Left renal pelvis (tissue), 4 donors: ENCODE measurements around the gene CCDC71. TPM values are rescaled to one million over a fixed set of nuclear protein-coding genes. Genes with fewer than 3 reads are reported as not detected.

Experiments used
- DNase-seq, 4 donors: peaks; one replicate each; pipeline ENCODE4 v3.0.0-alpha.2; 2013; ENCODE audit warnings: low read depth in 4 of 4, low spot score in 3 of 4
- polyA plus RNA-seq, 4 donors: library from polyadenylated mRNA; unstranded; fragments of 120-200 nt; gene quantifications; one replicate each; pipeline ENCODE4 v1.2.1, GENCODE V29; 2013; ENCODE audit not compliant: insufficient read length in 4 of 4

CCDC71 gene
- polyA plus RNA-seq, 4 donors = 22.0 to 24.8 (median 24.2) TPM

DNA sequence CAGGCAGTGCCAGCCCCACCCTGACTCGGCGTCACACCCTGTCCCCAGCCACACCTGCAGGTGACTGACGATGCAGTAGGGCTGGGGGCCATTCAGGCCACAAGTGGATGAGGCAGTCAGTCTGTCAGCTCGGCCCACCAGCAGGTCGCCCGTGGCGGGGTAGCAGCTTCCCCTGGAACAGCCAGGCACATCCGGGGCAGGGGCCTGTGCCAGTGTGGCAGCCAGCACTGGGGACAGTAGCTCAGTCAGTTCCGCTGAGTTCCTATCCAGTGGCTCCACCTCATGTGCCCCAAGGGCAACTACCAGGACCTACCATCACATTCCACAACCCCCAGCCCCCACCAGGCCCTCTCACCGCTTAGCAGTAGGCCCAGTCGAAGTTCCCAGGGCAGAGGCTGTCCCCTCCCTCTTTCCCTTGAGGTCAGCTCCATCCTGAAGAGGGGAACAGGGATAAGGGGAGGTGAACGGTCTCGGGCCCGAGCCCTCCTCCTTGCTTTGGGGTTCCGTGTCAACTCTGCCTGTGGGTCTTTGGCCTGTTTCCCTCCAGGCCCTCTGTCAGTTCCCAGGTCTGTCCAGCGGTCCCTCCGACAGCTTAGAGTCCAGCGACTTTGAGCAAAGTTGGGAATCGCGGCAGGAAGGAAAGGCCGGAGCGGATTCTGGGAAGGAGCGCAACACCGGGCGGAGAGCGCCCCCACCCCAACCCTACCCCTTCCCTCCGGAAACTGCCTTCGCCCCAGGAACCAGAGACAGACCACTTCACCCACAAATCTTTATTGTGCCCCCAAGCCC lies 33.5 kb downstream of the CCDC71 start, which contains the start of gene LAMB2:
Gene LAMB2 (minus strand): TSS at position 614 of the 789 bp plus-strand sequence. CDS start 183 bp downstream, at position 431.
- DNase-seq = peak; percentile 68 to 78 (median 72)

DNA sequence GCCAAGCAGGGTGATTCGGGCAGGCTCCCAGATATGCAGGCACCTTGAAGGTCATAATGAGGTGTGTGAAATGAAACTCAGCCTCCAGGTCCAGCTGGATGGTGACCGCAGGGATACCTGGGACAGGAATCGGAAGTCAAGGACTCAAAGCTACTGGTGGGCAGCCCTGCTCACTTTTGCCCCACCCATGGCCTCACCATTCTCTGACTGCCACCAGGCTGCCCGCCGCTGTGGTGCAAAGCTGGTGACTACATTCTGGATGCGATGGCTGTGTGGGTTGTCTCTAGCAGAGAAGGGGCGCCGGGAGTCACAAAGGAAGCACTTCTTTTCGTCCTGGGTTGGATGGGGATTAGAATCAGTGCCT lies 34.1 kb downstream of the CCDC71 start:
- no peak for DNase-seq

DNA sequence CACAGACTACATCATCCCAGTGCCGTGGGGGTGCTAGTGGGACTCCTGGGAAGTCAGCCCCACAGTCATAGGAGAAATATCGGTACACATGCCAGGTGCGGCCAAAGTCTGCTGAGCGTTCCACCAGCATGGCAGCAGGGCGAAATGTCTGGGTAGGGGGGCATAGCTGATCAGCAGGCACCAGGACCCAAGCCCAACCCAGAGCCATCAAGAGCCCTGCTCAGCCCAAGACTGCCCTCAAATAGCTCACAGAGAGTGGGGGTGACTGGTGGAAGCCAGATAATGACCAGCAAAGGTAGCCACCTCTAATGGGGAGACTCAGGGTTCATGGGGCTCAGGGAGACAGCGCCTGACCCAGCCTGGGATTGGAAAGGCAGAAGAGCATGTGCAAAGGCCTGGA lies 34.6 kb downstream of the CCDC71 start:
- DNase-seq = no peak

DNA sequence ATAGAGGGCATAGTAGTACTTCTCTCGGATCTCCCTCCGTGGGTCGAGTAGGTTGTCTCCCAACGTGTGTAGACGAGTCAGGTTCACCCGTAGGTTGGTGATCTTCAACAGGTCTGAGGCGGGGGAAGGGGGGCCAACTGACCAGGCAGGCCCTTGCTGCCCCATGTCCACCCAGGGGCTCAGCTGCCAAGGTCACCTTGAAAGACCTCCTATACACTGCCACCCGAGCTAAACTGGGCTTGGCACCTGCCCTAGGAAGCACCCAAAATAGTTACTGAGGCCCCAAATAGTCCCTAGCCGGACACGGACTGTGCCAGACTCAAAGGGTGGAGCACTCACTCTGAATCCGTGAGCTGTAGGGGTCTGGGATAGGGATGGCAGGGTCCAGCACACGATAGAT lies 35.1 kb downstream of the CCDC71 start:
- DNase-seq = no peak

DNA sequence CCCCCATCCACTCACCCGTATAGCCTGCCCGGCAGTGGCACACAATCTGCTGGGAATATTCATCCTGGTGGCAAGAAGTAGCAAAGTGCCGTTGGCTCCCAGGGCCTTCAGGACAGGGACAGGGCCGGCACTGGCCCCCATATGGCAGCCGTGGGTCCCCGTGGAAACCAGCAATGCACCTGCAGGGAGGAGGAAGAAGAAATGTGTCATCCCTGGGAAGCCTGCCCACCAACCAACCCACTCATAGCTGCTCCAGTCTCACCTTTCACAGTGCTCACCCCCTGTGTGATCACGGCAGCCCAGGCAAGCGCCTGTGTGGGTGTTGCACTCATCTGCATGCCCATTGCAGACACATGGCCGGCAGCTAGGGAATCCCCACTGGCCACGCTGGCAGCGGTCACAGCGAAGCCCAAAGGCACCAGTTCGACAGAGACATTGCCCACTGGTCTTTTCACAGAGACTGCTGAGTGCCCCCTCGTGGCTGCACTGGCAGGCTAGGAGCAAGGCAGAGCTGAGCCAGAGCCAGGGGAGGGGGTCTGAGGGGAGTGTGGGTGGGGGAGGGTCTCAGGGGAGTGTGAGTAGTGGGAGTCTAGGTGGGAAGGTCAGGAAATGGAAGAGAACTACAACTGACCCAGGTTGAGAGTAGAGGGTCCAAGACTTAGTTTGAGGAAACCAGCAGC lies 41.0 kb downstream of the CCDC71 start:
- DNase-seq = no peak

DNA sequence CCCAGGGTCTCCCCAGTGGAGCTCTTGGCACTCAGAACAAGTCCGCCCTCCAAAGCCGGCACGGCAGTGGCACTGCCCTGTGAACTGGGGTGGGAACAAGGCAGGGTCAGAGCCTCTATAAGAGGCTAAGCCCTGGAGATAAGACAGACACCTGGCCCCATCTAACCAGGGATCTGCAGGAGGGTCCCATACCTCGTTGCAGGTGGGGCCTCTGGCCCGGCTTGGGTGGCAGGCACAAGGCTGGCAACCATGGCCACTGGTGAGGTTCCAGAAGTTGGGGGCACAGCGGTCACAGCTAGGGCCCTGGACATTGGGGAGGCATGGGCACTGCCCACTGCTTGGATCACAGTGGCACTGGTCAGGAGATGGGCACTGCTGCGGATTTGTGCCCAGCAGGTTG lies 41.9 kb downstream of the CCDC71 start:
- no peak for DNase-seq

DNA sequence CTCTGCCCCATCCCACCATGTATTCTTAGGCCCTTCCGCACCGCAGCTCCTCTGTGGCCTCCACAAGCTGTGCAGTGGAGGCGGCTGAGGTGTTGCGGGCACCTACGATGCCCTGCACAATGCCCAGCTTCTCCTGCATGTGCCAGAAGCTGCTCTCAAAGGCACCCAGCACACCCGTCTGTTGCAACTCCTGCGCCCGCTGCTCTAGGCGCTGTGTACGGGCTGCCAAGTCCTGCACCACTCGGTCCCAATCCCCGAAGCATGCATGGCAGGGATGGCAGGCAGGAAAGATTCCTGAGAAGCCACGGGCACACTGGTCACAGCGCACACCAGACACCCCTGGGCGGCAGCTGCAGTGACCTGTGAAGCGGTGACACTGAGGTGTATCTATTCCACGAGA lies 42.4 kb downstream of the CCDC71 start:
- no peak for DNase-seq

DNA sequence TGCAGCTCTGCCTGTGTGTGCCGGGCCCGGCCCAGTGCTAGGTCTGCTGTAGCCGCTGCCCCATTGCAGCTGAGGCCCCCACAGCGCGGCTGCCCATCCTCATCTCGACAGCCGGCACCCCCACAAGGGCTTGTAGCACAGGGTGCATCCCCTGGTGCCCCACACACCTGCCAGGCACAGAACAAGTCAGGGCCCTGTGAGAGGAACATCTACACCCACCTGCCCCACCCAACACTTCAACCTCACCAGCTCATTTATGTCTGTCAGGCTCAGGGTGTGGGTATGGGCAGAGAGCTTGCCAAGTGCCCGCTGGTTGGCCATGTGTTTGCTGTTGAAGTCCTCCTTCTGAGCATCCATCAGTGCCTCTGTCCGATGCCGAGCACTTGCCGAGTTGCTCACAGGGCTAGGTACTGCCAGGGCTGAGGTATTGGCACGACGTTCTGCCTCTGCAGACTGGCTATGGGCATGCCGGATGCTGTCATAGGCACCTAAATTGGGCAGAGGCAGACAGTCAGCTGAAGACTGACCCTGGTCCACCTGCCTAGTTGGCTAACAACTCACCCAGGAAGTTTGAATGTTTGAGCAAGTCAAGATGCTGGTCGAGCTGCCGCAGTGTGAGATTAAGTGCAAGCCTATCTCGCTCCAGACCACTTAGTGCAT lies 43.1 kb downstream of the CCDC71 start:
- DNase-seq = no peak

DNA sequence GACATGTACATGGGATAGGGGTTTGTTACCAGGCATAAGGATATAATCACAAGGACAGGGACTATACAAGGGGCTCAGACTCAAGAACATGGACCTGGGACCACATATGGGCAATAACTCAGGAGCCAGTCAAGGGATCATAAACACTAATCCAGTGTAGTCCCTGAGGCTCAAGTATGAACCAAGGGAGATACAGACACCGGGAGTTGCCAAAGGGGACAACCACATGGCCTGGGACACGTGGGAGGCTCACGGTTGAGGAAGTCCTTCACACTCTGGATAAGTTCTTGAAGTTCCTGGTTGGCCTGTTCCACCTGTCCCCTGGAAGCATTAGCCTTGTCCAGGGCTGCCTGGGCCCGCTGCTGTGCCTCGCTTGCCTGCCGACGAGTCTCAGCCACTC lies 43.7 kb downstream of the CCDC71 start:
- DNase-seq = no peak

DNA sequence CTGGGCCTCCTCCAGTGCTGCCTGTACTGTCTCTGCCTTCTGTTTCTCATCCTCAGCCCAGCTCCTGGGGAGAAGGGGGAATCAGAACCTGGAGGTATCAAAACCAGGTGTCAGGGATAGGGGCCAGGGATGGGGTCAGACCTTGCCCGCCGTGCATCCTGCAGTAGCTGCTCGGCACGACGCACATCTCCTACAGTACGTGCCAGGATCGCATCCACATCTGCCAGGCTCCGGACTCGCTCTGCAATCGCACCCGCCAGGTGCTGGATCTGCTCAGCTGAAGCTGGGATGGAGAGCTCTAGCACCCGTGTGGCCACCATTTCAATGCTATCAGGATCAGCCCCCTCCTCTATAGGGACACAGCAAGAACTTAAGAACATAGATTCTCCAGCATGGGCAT lies 44.1 kb downstream of the CCDC71 start:
- DNase-seq = no peak

DNA sequence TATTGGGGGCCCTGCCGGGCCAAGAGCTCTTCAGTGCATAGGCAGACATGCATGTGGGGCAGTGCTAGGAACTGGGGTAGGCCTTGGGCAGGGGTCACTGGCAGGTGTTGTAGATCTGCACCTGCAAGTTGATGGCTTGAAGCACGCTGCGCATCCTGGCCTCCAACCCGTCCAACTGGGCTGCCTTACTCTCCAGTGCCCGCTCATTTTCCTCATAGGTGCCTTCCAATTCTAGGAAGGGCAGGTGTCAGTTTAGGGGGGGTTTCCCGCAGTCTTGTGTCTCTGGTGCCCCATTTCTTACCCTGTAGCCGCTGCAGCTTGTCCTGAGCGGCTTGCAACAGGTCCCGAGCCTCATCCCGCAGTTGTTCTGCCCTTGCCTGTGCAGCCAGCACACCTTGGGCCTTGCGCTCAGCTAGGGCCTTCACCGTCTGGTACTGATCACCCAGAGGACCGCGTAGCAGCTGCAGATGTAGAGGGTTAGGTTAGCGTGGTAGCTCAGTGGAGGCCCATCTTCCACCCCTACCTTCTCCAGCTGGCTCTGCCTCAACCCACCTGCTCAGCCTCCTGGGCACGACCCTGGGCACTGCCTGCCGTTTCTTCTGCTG lies 44.9 kb downstream of the CCDC71 start:
- no peak for DNase-seq

DNA sequence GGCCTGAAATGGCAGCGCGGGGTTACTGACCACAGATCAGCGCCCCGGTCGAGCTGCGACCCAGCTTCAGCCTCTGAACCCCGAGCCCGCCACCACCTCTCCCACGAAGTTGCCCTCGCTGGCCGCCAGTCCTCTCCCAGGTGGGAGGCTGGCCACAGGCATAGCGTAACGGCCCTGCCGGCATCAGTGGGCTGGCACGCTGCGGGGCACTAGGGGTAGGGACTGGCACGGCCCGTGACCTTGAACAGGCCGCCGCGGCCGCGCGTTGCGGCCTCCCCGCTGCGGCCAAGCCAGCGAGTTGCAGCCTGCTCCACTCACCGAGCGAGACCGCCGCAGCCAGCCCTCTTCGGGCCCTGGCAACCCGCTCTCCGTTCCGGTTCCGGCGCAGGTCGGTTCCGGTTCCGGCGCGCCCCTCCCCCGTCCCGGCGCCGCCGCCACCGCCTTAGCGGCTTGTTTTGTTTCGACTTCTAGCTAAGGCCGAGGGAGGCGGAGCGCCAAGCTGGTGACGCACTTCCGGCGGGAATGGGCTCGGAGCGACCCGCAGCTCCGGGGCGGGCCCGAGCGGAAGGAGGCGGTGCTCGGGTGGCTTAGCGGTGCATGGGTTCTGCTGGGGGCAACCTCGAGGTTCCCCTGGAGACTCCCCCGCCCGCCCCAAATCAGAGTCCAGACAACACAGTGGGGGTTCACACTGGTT lies 45.5 kb downstream of the CCDC71 start, which contains the start of gene USP19:
Gene USP19 (minus strand): TSS at position 386 of the 694 bp plus-strand sequence. CDS start 1,678 bp downstream, outside the sequence.
- peak; percentile 77 to 84 (median 83) for DNase-seq

DNA sequence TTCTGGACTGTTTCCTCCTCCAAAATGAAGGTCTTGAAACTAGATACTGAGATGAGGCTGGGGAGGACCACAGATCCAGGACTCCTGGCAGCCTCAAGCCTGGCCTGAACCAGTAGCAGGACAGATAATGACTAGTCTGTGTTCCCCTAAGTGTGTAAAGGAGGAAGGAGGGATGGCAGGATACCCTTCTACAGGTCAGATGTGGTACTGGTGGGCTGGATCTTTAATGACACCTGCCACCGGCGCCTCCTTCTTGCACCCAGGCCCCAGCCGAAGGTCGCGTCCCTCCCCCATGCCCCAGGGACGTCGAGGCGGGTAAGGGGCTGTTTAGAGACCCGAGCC lies 46.1 kb downstream of the CCDC71 start:
- no peak for DNase-seq

DNA sequence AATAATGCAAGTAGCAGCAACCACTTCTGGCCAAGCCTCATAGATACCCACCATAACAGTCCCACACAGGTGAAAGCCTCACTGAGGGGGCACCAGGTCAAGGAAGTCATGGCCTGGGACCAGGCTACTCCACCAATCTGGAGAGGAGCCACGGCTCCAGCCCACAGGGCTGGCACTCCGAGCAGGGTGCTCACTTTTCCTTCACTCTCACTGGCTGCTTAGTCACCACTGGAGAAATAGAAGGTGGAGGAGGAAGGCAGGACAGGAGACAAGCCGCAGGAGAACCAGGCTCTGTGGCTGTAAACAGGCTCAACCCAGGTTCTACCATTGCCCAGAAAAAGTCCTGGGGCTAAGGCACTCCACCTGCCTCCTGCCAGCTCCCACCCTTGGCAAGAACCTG lies 46.7 kb downstream of the CCDC71 start:
- DNase-seq = no peak

DNA sequence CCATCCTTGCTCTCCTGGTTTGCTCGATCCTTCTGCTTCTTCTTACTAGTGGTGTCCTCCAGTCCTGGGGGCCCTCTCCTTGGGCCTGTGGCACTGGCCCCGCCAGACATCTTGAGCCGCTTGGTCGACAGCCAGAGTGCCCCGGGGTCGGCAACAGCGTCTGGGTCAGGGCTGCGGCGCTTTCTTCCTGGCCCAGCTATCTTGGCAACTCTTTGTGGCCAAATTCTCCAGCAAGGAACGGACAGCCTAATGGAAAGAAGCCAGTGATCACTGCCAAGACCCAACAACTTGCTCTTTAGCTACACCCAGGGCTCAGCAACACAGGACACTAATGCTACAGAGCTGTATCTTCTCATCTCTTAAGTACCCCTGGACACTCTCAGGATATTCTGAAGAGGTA lies 47.1 kb downstream of the CCDC71 start:
- DNase-seq = no peak

Other genes with a start within 250 kb of the CCDC71 start
- 10 to 100 TPM; 60.2 to 92.9 (median 74.9) TPM for gene ARIH2, start 247.5 kb downstream of the CCDC71 start, polyA plus RNA-seq
- gene P4HTM, start 176.1 kb downstream of the CCDC71 start, polyA plus RNA-seq = 10 to 100 TPM; 23.5 to 57.6 (median 37.8) TPM
- gene WDR6, start 158.9 kb downstream of the CCDC71 start, polyA plus RNA-seq = 100 to 1,000 TPM; 152 to 225 (median 187) TPM
- gene DALRD3, start 147.8 kb downstream of the CCDC71 start, polyA plus RNA-seq = 10 to 100 TPM; 43.4 to 73.0 (median 69.1) TPM
- 10 to 100 TPM; 57.2 to 81.6 (median 64.2) TPM for gene NDUFAF3, start 144.2 kb downstream of the CCDC71 start, polyA plus RNA-seq
- 100 to 1,000 TPM; 196 to 228 (median 222) TPM for gene IMPDH2, start 136.9 kb downstream of the CCDC71 start, polyA plus RNA-seq
- gene QRICH1, start 72.3 kb downstream of the CCDC71 start, polyA plus RNA-seq = 10 to 100 TPM; 68.9 to 85.1 (median 82.4) TPM
- 100 to 1,000 TPM; 209 to 332 (median 291) TPM for gene QARS1, start 61.6 kb downstream of the CCDC71 start, polyA plus RNA-seq
- 10 to 100 TPM; 41.8 to 63.2 (median 56.5) TPM for gene USP19, start 45.5 kb downstream of the CCDC71 start, polyA plus RNA-seq
- 100 to 1,000 TPM; 365 to 447 (median 387) TPM for gene LAMB2, start 33.3 kb downstream of the CCDC71 start, polyA plus RNA-seq
- 10 to 100 TPM; 35.0 to 51.3 (median 40.9) TPM for gene KLHDC8B, start 5.3 kb upstream of the CCDC71 start, polyA plus RNA-seq
- 10 to 100 TPM in 3 of 4 donors, 1 to 10 TPM in 1; 9.8 to 14.7 (median 10.5) TPM for gene C3orf62, start 110.9 kb upstream of the CCDC71 start, polyA plus RNA-seq
- 10 to 100 TPM; 50.6 to 74.0 (median 64.2) TPM for gene USP4, start 173.7 kb upstream of the CCDC71 start, polyA plus RNA-seq
- gene GPX1, start 192.0 kb upstream of the CCDC71 start, polyA plus RNA-seq = 100 to 1,000 TPM in 3 of 4 donors, 10 to 100 TPM in 1; 89.5 to 175 (median 107) TPM
- gene RHOA, start 245.6 kb upstream of the CCDC71 start, polyA plus RNA-seq = 100 to 1,000 TPM; 514 to 615 (median 583) TPM
- gene TCTA, start 246.1 kb upstream of the CCDC71 start, polyA plus RNA-seq = 10 to 100 TPM; 25.4 to 38.9 (median 32.2) TPM